CD14-positive monocyte (primary cell): ENCODE measurements around the gene AMN1. TPM values are rescaled to one million over a fixed set of nuclear protein-coding genes. Genes with fewer than 3 reads are reported as not detected.
"Not testable (repeated sequence)": the region's sequence is repeated elsewhere in the genome, so short reads cannot be mapped to it uniquely, and the experiment has no call there.

Source experiments
- DNase-seq, 3 donors: peaks; one replicate each; pipeline ENCODE4 v3.0.0-alpha.2; 2011 to 2022
- H2AFZ ChIP-seq: 2 replicates; pipeline ENCODE4 v1.6.0; 2012; ENCODE audit warnings: mild to moderate bottlenecking, low read depth, low read length, inconsistent platforms; ENCODE audit not compliant: insufficient read depth, poor library complexity, severe bottlenecking
- H3K27ac ChIP-seq, 2 donors: 1 replicate in 1 of 2; 2 replicates in 1 of 2; pipeline ENCODE4 v1.5.1; 2012 to 2013; ENCODE audit warnings: low read length in 2 of 2, control low read depth in 1 of 2, inconsistent platforms in 1 of 2, low read depth in 1 of 2, mild to moderate bottlenecking in 1 of 2
- H3K27me3 ChIP-seq, 2 donors: one replicate each; pipeline versions ENCODE4 v1.6.0 to v1.6.1; 2011 to 2013; ENCODE audit warnings: low read length in 2 of 2; ENCODE audit not compliant: control insufficient read depth in 2 of 2, insufficient read depth in 2 of 2
- H3K36me3 ChIP-seq, 2 donors: replicated peaks in 1 of 2; 1 replicate in 1 of 2; 2 replicates in 1 of 2; pipeline versions ENCODE4 v1.5.1 to v1.6.1; 2012 to 2013; ENCODE audit warnings: low read length in 2 of 2, control low read depth in 1 of 2, inconsistent platforms in 1 of 2, mild to moderate bottlenecking in 1 of 2; ENCODE audit not compliant: insufficient read depth in 2 of 2, control insufficient read depth in 1 of 2
- H3K4me1 ChIP-seq, 2 donors: 1 replicate in 1 of 2; 2 replicates in 1 of 2; pipeline versions ENCODE4 v1.5.1 to v1.6.1; 2012 to 2013; ENCODE audit warnings: low read length in 2 of 2, control low read depth in 1 of 2, inconsistent platforms in 1 of 2, mild to moderate bottlenecking in 1 of 2, moderate library complexity in 1 of 2; ENCODE audit not compliant: insufficient read depth in 2 of 2, control insufficient read depth in 1 of 2
- H3K4me2 ChIP-seq: replicated peaks from 2 replicates; pipeline ENCODE3; 2012; ENCODE audit warnings: low read length, moderate library complexity, mild to moderate bottlenecking; ENCODE audit not compliant: poor library complexity, severe bottlenecking; ENCODE audit errors: extremely low read depth
- H3K4me3 ChIP-seq, 3 experiments: fragments of 200-600 bp in 1 of 3; sonication (generic) in 1 of 3; replicated peaks in 1 of 3; 1 replicate in 2 of 3; 2 replicates in 1 of 3; pipeline ENCODE4 v1.5.1; 2011 to 2013; ENCODE audit warnings: low read length in 3 of 3, mild to moderate bottlenecking in 3 of 3, control low read depth in 2 of 3, low read depth in 2 of 3, inconsistent platforms in 1 of 3, moderate library complexity in 1 of 3
- H3K79me2 ChIP-seq: 2 replicates; pipeline ENCODE4 v1.6.0; 2012; ENCODE audit warnings: mild to moderate bottlenecking, control low read depth, inconsistent platforms, low read length, moderate library complexity; ENCODE audit not compliant: insufficient read depth
- H3K9ac ChIP-seq: 2 replicates; pipeline ENCODE4 v1.6.0; 2017; ENCODE audit warnings: low read length, mild to moderate bottlenecking; ENCODE audit not compliant: insufficient read depth, poor library complexity, severe bottlenecking
- H3K9me3 ChIP-seq, 2 donors: replicated peaks in 1 of 2; 1 replicate in 1 of 2; 2 replicates in 1 of 2; pipeline versions ENCODE4 v1.5.1 to v1.6.1; 2012 to 2013; ENCODE audit warnings: low read length in 2 of 2, control low read depth in 1 of 2; ENCODE audit not compliant: control insufficient read depth in 1 of 2, insufficient read depth in 1 of 2
- H4K20me1 ChIP-seq: 2 replicates; pipeline ENCODE4 v1.6.0; 2012; ENCODE audit warnings: mild to moderate bottlenecking, low read length, control low read depth, moderate library complexity; ENCODE audit not compliant: insufficient read depth
- H3K27ac Mint-ChIP-seq, 7 donors: one replicate each; pipeline ENCODE4 v1.8.0; 2020; ENCODE audit warnings: mild to moderate bottlenecking in 7 of 7, mixed read lengths in 7 of 7, moderate library complexity in 6 of 7, inconsistent platforms in 2 of 7
- H3K27me3 Mint-ChIP-seq, 3 donors: one replicate each; pipeline ENCODE4 v1.8.0; 2021 to 2022; ENCODE audit warnings: low read depth in 3 of 3, mild to moderate bottlenecking in 3 of 3, mixed read lengths in 3 of 3, moderate library complexity in 3 of 3, inconsistent platforms in 1 of 3
- H3K36me3 Mint-ChIP-seq, 2 donors: one replicate each; pipeline ENCODE4 v1.8.0; 2020; ENCODE audit warnings: mixed read lengths in 2 of 2, inconsistent platforms in 1 of 2, mild to moderate bottlenecking in 1 of 2
- H3K4me1 Mint-ChIP-seq: one replicate; pipeline ENCODE4 v1.8.0; 2020; ENCODE audit warnings: mild to moderate bottlenecking, mixed read lengths
- H3K4me3 Mint-ChIP-seq, 2 donors: one replicate each; pipeline ENCODE4 v1.8.0; 2020; ENCODE audit warnings: mild to moderate bottlenecking in 2 of 2, mixed read lengths in 2 of 2, moderate library complexity in 1 of 2
- H3K9me3 Mint-ChIP-seq, 7 donors: one replicate each; pipeline ENCODE4 v1.8.0; 2020 to 2022; ENCODE audit warnings: mixed read lengths in 7 of 7, mild to moderate bottlenecking in 6 of 7, moderate library complexity in 6 of 7, inconsistent platforms in 2 of 7
- CTCF ChIP-seq: fragments of 200-600 bp; IDR thresholded peaks from one replicate; pipeline ENCODE4 v1.8.0; 2022; ENCODE audit warnings: antibody characterized with exemption, mild to moderate bottlenecking
- WGBS: methylation state at CpG from one replicate; pipeline ENCODE4 v1.1.5; 2013; ENCODE audit warnings: missing lambda C conversion rate; ENCODE audit not compliant: insufficient coverage; 5-methylcytosine and 5-hydroxymethylcytosine counted together
- intact Hi-C, 2 donors: fragments of 100-400 bp; cut with micrococcal nuclease; formaldehyde crosslinking; loops; one replicate each; pipeline versions ENCODE4 v1.15.0 to v1.15.1; 2023
- polyA plus RNA-seq, 3 donors: library from polyadenylated mRNA; depleted of rRNA in 1 of 3; unstranded in 2 of 3; stranded (reverse) in 1 of 3; fragments of 300-500 nt in 2 of 3; fragments of >200 nt in 1 of 3; fragmentation: Illumina TruSeq in 2 of 3; gene quantifications; 1 replicate in 2 of 3; 2 replicates in 1 of 3; pipeline ENCODE4 v1.2.3, GENCODE V29; 2012 to 2021

Gene AMN1
- polyA plus RNA-seq, 3 donors: 6.0 to 7.8 (median 7.4) TPM

DNA sequence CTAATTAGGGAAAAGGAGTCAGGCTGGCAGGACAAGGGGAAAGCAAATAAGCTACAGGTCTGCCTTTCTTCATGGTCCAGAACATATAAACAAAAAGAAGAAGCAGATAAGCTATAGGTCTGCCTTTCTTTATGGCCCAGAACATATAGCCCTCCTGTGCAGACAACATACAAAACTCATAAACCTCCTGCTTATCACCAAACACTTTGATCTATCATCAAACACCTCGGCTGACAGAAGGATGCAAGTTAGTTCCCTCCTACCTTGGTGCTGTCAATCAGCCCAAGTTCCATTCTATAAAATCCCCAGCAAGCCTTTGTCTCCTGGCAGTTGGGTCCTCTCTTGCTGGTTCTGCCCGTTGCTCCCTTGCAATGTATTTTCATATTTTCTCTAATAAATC is 23.2 kb downstream of the AMN1 start:
- peaks cover 17 to 34% (median 24%) of the 10 kb centered on the region in 7 donors for H3K9me3 Mint-ChIP-seq
- WGBS: 100% methylated on average over 2 of the region's 2 CpGs
- no peaks in the 10 kb centered on the region for H3K27me3 ChIP-seq
- intact Hi-C loops: loop anchor here in 1 of 2 donors (10.0 kb wide), 1 partner anchor 259 kb away; no protein-coding TSS in a partner anchor
- H3K9ac ChIP-seq: no peak overlapping the region
- no peak overlapping the region for H2AFZ ChIP-seq
- H3K27ac Mint-ChIP-seq: peak overlapping the region in 1 of 7 donors; percentile 28
- peaks cover 17 to 31% of the 10 kb centered on the region in 2 donors for H3K36me3 Mint-ChIP-seq
- H3K4me2 ChIP-seq: no peak overlapping the region
- no peak for DNase-seq
- no peak overlapping the region for H3K4me3 Mint-ChIP-seq
- no peak for TF ChIP-seq CTCF
- peaks cover 0 to 5% (median 0%) of the 10 kb centered on the region in 3 donors for H3K27me3 Mint-ChIP-seq
- no peak overlapping the region for H3K27ac ChIP-seq
- H3K4me3 ChIP-seq: no peak overlapping the region
- H3K4me1 ChIP-seq: no peaks in the 10 kb centered on the region
- no peaks in the 10 kb centered on the region for H3K36me3 ChIP-seq
- no peaks in the 10 kb centered on the region for H3K79me2 ChIP-seq
- H3K9me3 ChIP-seq: peaks cover 22 to 25% of the 10 kb centered on the region in 2 donors
- no peaks in the 10 kb centered on the region for H4K20me1 ChIP-seq
- peaks cover 4% of the 10 kb centered on the region for H3K4me1 Mint-ChIP-seq

DNA sequence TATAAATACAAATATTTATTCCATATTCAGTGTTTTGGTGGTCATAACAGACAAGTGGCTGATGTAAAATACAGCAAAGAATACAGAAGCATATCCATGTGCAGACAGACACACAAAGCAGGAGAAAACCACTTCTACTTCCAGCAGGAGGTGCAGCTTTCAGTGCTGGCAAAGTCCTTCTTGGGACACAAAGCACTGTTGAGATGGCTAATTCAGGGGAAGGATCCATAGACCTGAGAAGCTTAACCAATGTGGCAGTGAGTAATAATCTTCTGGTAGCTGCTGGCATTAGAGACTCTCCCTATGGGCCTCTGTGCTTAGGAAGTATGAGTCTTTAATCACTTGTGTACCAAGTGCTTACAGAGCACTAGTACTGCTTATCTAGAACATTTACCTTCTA is 26.8 kb downstream of the AMN1 start:
- no peak overlapping the region for H3K27ac Mint-ChIP-seq
- H3K4me2 ChIP-seq: no peak overlapping the region
- H3K27me3 ChIP-seq: no peaks in the 10 kb centered on the region
- H4K20me1 ChIP-seq: no peaks in the 10 kb centered on the region
- H3K27me3 Mint-ChIP-seq: peaks cover 0 to 4% (median 0%) of the 10 kb centered on the region in 3 donors
- no peaks in the 10 kb centered on the region for H3K36me3 ChIP-seq
- no peak overlapping the region for H3K27ac ChIP-seq
- no peak overlapping the region for H3K9ac ChIP-seq
- H3K4me3 Mint-ChIP-seq: no peak overlapping the region
- DNase-seq: peak in 2 of 3 donors; percentile 21 to 33
- TF ChIP-seq CTCF: no peak
- peaks cover 0 to 3% of the 10 kb centered on the region in 2 donors for H3K9me3 ChIP-seq
- peaks cover 0 to 5% (median 3%) of the 10 kb centered on the region in 7 donors for H3K9me3 Mint-ChIP-seq
- H3K4me1 Mint-ChIP-seq: no peaks in the 10 kb centered on the region
- no peak overlapping the region for H3K4me3 ChIP-seq
- intact Hi-C loops: loop anchor here in 1 of 2 donors (10.0 kb wide), 1 partner anchor 263 kb away; no protein-coding TSS in a partner anchor
- H3K36me3 Mint-ChIP-seq: peaks cover 15 to 40% of the 10 kb centered on the region in 2 donors
- H3K4me1 ChIP-seq: no peaks in the 10 kb centered on the region
- no peaks in the 10 kb centered on the region for H3K79me2 ChIP-seq
- no peak overlapping the region for H2AFZ ChIP-seq

- not testable (repeated sequence) for H3K9ac ChIP-seq, H3K4me3 Mint-ChIP-seq, H3K27ac ChIP-seq, H3K4me3 ChIP-seq, H2AFZ ChIP-seq, DNase-seq, H3K27me3 Mint-ChIP-seq, H3K27ac Mint-ChIP-seq, H3K27me3 ChIP-seq, H3K36me3 Mint-ChIP-seq, H4K20me1 ChIP-seq, H3K9me3 Mint-ChIP-seq, H3K9me3 ChIP-seq, H3K79me2 ChIP-seq, H3K4me2 ChIP-seq, H3K36me3 ChIP-seq
- intact Hi-C loops: loop anchor here in 1 of 2 donors (5.0 kb wide), 1 partner anchor 37 kb away; the partner anchor contains the start of gene AMN1
- H3K4me1 Mint-ChIP-seq: peaks cover 22% of the 10 kb centered on the region
- no CpG with 5 or more reads among the region's 3 CpGs for WGBS
- H3K4me1 ChIP-seq: peaks cover 26 to 33% of the 10 kb centered on the region in 2 donors
These were observed 38.9 kb downstream of the AMN1 start for GRCh38 chr12:31689921-31690320.
